ENCODE results near the gene HDAC5. TPM values are rescaled to one million over a fixed set of nuclear protein-coding genes. Genes with fewer than 3 reads are reported as not detected.

HDAC5 gene
- total and polyA plus RNA-seq, 2 of the 8 experiments (the other 6 are each of a cell fraction or from before 2014, with no cell fraction given): 48.5 to 54.4 TPM

- Histone ChIP-seq H2BK120ac (replicated peaks; ENCODE audit: low read depth, low read length) (no peak overlapping the region), H2BK12ac (ENCODE audit: low read depth, low read length) (no peak overlapping the region), H4K8ac (ENCODE audit: extremely low read depth, insufficient read depth, low read length) (no peak overlapping the region), H3K27ac (ENCODE audit: low read depth, low read length) (no peak overlapping the region), H3K36me3 (ENCODE audit: control insufficient read depth in 2 of 4, insufficient read depth in 4 of 4, low read length in 3 of 4) (no peaks in the 10 kb centered on the region), H2BK20ac (ENCODE audit: low read length) (no peak overlapping the region), H4K91ac (replicated peaks; ENCODE audit: insufficient read length, low read length) (no peak overlapping the region), H3K4me2 (ENCODE audit: insufficient read depth in 1 of 2, low read depth in 2 of 2, low read length in 2 of 2) (no peak overlapping the region), H2AK5ac (ENCODE audit: low read depth, low read length) (no peak overlapping the region), H3K27me3 (replicated peaks in 1 of 4; ENCODE audit: control insufficient read depth in 3 of 4, extremely low read depth in 1 of 4, insufficient read depth in 3 of 4, low read length in 3 of 4) (no peaks in the 10 kb centered on the region), H3K14ac (ENCODE audit: insufficient read length) (no peak overlapping the region), H3K4me1 (replicated peaks in 1 of 4; ENCODE audit: control insufficient read depth in 3 of 4, insufficient read depth in 4 of 4, low read length in 3 of 4) (no peaks in the 10 kb centered on the region), H3K18ac (ENCODE audit: extremely low read depth, low read length) (no peak overlapping the region), H3K23me2 (ENCODE audit: low read depth, low read length) (peaks cover 3% of the 10 kb centered on the region; the same call in 1 of the 2 replicates), H3K4ac (replicated peaks; ENCODE audit: insufficient read length, low read depth, low read length) (no peak overlapping the region), H3K4me3 (ENCODE audit: extremely low read depth in 1 of 4, insufficient read depth in 2 of 4, low read depth in 3 of 4, low read length in 4 of 4) (no peak overlapping the region), H3K56ac (replicated peaks; ENCODE audit: insufficient read length, low read depth, low read length) (no peak overlapping the region), H4K20me1 (replicated peaks in 1 of 2; ENCODE audit: control insufficient read depth in 1 of 2, insufficient read depth in 2 of 2, low read length in 2 of 2) (no peaks in the 10 kb centered on the region), H3K9me3 (ENCODE audit: insufficient read depth in 2 of 2, low read depth in 1 of 2, low read length in 1 of 2) (no peaks in the 10 kb centered on the region), H3K9ac (replicated peaks in 1 of 4; ENCODE audit: extremely low read depth in 1 of 4, low read depth in 3 of 4, low read length in 3 of 4) (no peak overlapping the region), H2BK5ac (ENCODE audit: low read depth, low read length) (no peak overlapping the region), H2BK15ac (ENCODE audit: low read length) (no peak overlapping the region), H3K79me1 (ENCODE audit: low read depth, low read length) (no peaks in the 10 kb centered on the region), H2AFZ (ENCODE audit: low read length) (no peak overlapping the region), H3K79me2 (ENCODE audit: control insufficient read depth in 1 of 2, insufficient read depth in 2 of 2, low read length in 2 of 2) (no peaks in the 10 kb centered on the region), H3K23ac (ENCODE audit: insufficient read length) (no peak overlapping the region), H4K5ac (ENCODE audit: insufficient read length, low read depth, low read length) (no peak overlapping the region)
- ChIA-PET POLR2A (ENCODE audit: partially characterized antibody) (interaction anchor here (1.0 to 1.5 kb wide), 2 partner anchors 9 to 11 kb away, joined by 4 read pairs; no protein-coding TSS in a partner anchor), CTCF (ENCODE audit: partially characterized antibody) (interaction anchor here (0.8 to 4.1 kb wide), 3 partner anchors 12 to 41 kb away, joined by 3 to 27 read pairs (median 7); no protein-coding TSS in a partner anchor)
- FAIRE-seq (no peak), DNase-seq (ENCODE audit: low read depth in 1 of 2, low spot score in 2 of 2) (no peak)
- WGBS, 2 experiments (ENCODE audit: extremely low coverage in 1 of 2, insufficient coverage in 1 of 2, insufficient read length in 1 of 2, insufficient replicate concordance in 2 of 2, low coverage in 1 of 2, low lambda C conversion rate in 2 of 2, missing lambda C conversion rate in 1 of 2): 93% methylated on average over 7 of the region's 7 CpGs; no CpG with 5 or more reads in 1 of the 2 experiments
- TF ChIP-seq POLR2AphosphoS5 (IDR thresholded peaks at IDR 0.05; ENCODE audit: low read depth, low read length): no peak
- TF ChIP-seq EZH2 (IDR thresholded peaks at IDR 0.05; ENCODE audit: low read depth, low read length, severe bottlenecking): no peak
- no peak for TF ChIP-seq EP300 (IDR thresholded peaks at IDR 0.05; ENCODE audit: borderline replicate concordance in 1 of 2, low read depth in 2 of 2, low read length in 2 of 2)
- TF ChIP-seq GABPA (IDR thresholded peaks at IDR 0.05; ENCODE audit: borderline replicate concordance, insufficient read depth, low read length): no peak
Measured at GRCh38 chr17:44128383-44128782, 4.9 kb upstream of the HDAC5 start.

All from H1 (cell line).